AG09309 (cell line): ENCODE measurements around the gene MAP2K5.
"Not testable (repeated sequence)": the region's sequence is repeated elsewhere in the genome, so short reads cannot be mapped to it uniquely, and the experiment has no call there.

Source experiments
- DNase-seq: peaks from one replicate; pipeline ENCODE4 v3.0.0-alpha.2; 2010; ENCODE audit warnings: low read depth
- H3K4me3 ChIP-seq: 2 replicates; pipeline ENCODE4 v1.5.1; 2011; ENCODE audit warnings: mild to moderate bottlenecking, low read depth, low read length, moderate library complexity; ENCODE audit not compliant: control insufficient read depth
- CTCF ChIP-seq: IDR thresholded peaks from 2 replicates; pipeline ENCODE4 v1.5.1; 2011; ENCODE audit warnings: mild to moderate bottlenecking, low read depth, low read length, inconsistent platforms; ENCODE audit not compliant: insufficient read depth, control insufficient read depth; ENCODE audit errors: missing control alignments

MAP2K5 gene

GRCh38 chr15:67611370-67612369, 69.2 kb downstream of the MAP2K5 start:
- no peak for TF ChIP-seq CTCF
- H3K4me3 ChIP-seq = no peak overlapping the region
- DNase-seq = no peak

DNA sequence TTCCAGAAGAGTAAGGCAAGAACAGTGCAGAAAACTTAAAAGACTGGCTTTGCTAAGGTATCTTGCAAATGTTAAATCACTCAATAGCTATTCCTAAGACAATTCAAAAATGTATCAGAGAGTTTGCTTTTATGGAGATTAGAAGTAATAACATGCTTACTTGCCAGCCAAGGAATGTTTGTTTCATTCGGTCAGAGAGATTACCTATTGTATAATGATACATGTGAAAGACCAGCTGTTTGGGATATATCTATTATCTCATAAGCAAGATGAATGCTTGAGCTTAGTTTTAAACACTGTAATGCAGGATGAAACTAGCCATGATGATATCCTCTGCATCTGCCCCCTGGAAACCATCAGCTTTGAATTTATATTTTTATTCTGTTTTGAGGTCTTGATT, 70.7 kb downstream of the MAP2K5 start:
- no peak for DNase-seq
- no peak for TF ChIP-seq CTCF
- no peak overlapping the region for H3K4me3 ChIP-seq

- DNase-seq = no peak
- TF ChIP-seq CTCF = no peak
These were observed 71.2 kb downstream of the MAP2K5 start for GRCh38 chr15:67613708-67614107.

GRCh38 chr15:67615131-67615534, 72.6 kb downstream of the MAP2K5 start:
- DNase-seq, H3K4me3 ChIP-seq: not testable (repeated sequence)

More at GRCh38 chr15:67613708-67614107, 71.2 kb downstream of the MAP2K5 start:
- no peak overlapping the region for H3K4me3 ChIP-seq

- H3K4me3 ChIP-seq = no peak overlapping the region
- DNase-seq = no peak
- no peak for TF ChIP-seq CTCF
These were observed 75.8 kb downstream of the MAP2K5 start for GRCh38 chr15:67618297-67618696.

DNA sequence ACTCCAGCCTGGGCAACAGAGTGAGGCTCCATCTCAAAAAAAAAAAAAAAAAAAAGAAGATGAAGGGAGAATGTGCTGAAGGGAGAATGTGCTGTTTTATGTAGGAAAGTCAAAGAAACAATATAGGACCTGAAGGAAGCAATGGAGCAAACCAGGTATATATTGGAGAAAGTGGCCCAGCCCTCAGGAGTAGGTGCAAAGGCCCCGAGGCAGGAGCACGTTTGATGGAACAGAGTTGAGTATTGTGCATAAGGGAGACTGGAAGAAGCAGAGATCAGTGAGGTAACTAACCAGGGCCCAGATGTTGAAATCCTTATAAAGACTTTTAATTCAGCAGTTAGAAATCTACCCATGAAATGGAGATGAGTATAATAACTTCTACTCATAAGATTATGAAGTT, 79.6 kb downstream of the MAP2K5 start:
- no peak overlapping the region for H3K4me3 ChIP-seq
- no peak for TF ChIP-seq CTCF
- DNase-seq = no peak

GRCh38 chr15:67632261-67632660, 89.8 kb downstream of the MAP2K5 start:
- no peak for DNase-seq

GRCh38 chr15:67635950-67636349, 93.4 kb downstream of the MAP2K5 start:
- DNase-seq, H3K4me3 ChIP-seq: not testable (repeated sequence)

More at GRCh38 chr15:67632261-67632660, 89.8 kb downstream of the MAP2K5 start:
- no peak overlapping the region for H3K4me3 ChIP-seq
- TF ChIP-seq CTCF = no peak
